Measurements from ENCODE around the gene CDC42BPB. TPM values are rescaled to one million over a fixed set of nuclear protein-coding genes. Genes with fewer than 3 reads are reported as not detected.

CDC42BPB gene
- polyA plus RNA-seq, 1 donor (not counting 4 experiments of a cell fraction or from before 2014, with no cell fraction given): 41.3 TPM

DNA sequence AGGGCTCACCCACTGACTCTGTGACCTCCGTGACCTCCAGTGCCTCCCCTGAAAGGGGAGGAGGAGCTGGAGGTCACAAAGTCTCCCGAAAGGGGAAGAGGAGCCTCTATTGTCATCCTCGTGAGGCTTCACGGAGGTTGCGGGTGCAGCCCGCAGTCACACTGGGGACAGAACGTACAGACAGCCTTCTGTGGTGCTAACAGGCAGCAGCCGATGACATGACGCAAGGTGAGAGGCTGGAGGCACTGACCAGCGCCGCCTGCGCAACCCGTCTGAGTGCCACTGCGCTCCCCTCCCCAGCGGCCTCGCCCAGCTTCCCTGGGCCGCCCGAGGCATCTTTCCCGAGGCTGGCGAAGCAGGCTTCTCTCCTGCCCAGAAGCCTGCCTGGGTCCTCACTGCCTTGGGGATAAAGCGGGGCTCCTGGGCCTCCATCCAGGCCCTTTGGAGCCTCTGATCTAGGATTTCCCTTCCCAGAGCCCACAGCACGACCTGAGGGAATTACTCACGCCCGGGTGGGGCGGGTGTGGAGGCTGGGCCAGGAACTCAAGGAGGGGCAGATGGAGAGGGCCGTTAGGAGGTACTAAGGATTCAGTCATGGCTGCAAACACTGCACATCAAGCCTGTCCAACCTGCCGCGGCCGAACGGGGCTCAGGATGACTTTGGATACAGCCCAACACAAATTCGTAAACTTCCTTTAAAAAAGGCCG is 14.3 kb upstream of the CDC42BPB start:
- DNase-seq (ENCODE audit: low read depth, low spot score) (no peak), FAIRE-seq (no peak)
- H3K4me1 ChIP-seq (ENCODE audit: control insufficient read depth, extremely low read depth, insufficient read depth, low read length): peaks cover 23% of the 10 kb centered on the region
- H3K36me3 ChIP-seq (ENCODE audit: control insufficient read depth in 2 of 2, extremely low read depth in 1 of 2, insufficient read depth in 2 of 2, low read length in 2 of 2): no peaks in the 10 kb centered on the region
- no peaks in the 10 kb centered on the region for H3K9me1 ChIP-seq (ENCODE audit: control insufficient read depth, extremely low read depth, insufficient read depth, low read length)
- no peak overlapping the region for H3K4me3 ChIP-seq (ENCODE audit: control insufficient read depth in 2 of 3, extremely low read depth in 1 of 3, insufficient read depth in 2 of 3, low read depth in 1 of 3, low read length in 3 of 3)
- H3K27me3 ChIP-seq (ENCODE audit: control insufficient read depth, extremely low read depth, insufficient read depth, low read length): no peaks in the 10 kb centered on the region
- dilution Hi-C loops (cut with MboI; ENCODE audit: extremely low pct_ligation_motif_present, low sequenced_read_pairs): no loop called here
- no peaks in the 10 kb centered on the region for H3K79me2 ChIP-seq (ENCODE audit: control insufficient read depth, insufficient read depth, low read length)
- no peak overlapping the region for H3K27ac ChIP-seq (ENCODE audit: control insufficient read depth, insufficient read depth, low read length)
- no peak overlapping the region for H2AFZ ChIP-seq (ENCODE audit: control insufficient read depth, low read length)
- H4K20me1 ChIP-seq (ENCODE audit: control insufficient read depth, extremely low read depth, insufficient read depth, low read length): no peaks in the 10 kb centered on the region
- TF ChIP-seq CTCF (optimal IDR thresholded peaks at IDR 0.05 in 1 of 3, IDR thresholded peaks at IDR 0.05 in 1 of 3, conservative IDR thresholded peaks at IDR 0.05 in 1 of 3; ENCODE audit: extremely low read depth in 1 of 3, insufficient read depth in 2 of 3, low read length in 3 of 3) (no peak), EZH2 (IDR thresholded peaks at IDR 0.05; ENCODE audit: low read length) (no peak)
- H3K9me3 ChIP-seq (ENCODE audit: control insufficient read depth, low read depth, low read length): no peaks in the 10 kb centered on the region
- no peak overlapping the region for H3K9ac ChIP-seq (ENCODE audit: control insufficient read depth, extremely low read depth, insufficient read depth, low read length)
- no peak overlapping the region for H3K4me2 ChIP-seq (ENCODE audit: control insufficient read depth, extremely low read depth, insufficient read depth, low read depth, low read length)

DNA sequence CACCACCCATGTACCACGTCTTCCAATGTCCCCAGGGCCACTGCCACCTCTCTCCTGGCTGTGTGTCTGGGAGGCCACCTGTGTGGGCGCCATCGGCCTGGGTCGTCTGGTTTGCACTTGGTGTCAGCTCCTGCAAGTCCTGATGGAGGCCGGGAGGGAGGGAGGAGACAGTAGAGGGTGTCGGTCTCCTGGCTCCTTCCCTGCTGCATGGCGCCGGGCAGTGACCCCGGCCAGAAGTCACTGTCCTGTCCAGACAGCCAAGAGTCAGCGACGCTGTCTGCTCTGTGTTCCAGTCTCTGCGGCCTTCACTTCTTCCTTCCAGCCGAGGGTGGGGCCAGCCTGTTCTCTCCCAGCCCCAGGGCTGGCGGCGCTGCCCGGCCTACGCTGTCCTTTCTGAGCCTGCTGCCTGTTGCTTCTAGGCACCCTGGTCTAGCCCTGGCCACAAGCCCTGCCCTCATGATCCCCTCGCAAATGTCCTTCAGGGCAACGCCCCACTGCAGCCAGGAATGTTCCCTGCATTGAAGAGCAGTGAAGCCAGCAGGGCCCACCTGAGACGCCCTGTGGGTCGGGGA is 13.7 kb upstream of the CDC42BPB start:
- H3K27me3 ChIP-seq (ENCODE audit: control insufficient read depth, extremely low read depth, insufficient read depth, low read length): no peaks in the 10 kb centered on the region
- no peak overlapping the region for H3K4me3 ChIP-seq (ENCODE audit: control insufficient read depth in 2 of 3, extremely low read depth in 1 of 3, insufficient read depth in 2 of 3, low read depth in 1 of 3, low read length in 3 of 3)
- no peak overlapping the region for H3K27ac ChIP-seq (ENCODE audit: control insufficient read depth, insufficient read depth, low read length)
- H3K9ac ChIP-seq (ENCODE audit: control insufficient read depth, extremely low read depth, insufficient read depth, low read length): no peak overlapping the region
- FAIRE-seq (no peak), DNase-seq (ENCODE audit: low read depth, low spot score) (no peak)
- H3K36me3 ChIP-seq (ENCODE audit: control insufficient read depth in 2 of 2, extremely low read depth in 1 of 2, insufficient read depth in 2 of 2, low read length in 2 of 2): no peaks in the 10 kb centered on the region
- TF ChIP-seq CTCF (optimal IDR thresholded peaks at IDR 0.05 in 1 of 3, IDR thresholded peaks at IDR 0.05 in 1 of 3, conservative IDR thresholded peaks at IDR 0.05 in 1 of 3; ENCODE audit: extremely low read depth in 1 of 3, insufficient read depth in 2 of 3, low read length in 3 of 3) (no peak), EZH2 (IDR thresholded peaks at IDR 0.05; ENCODE audit: low read length) (no peak)
- no peaks in the 10 kb centered on the region for H3K9me1 ChIP-seq (ENCODE audit: control insufficient read depth, extremely low read depth, insufficient read depth, low read length)
- H4K20me1 ChIP-seq (ENCODE audit: control insufficient read depth, extremely low read depth, insufficient read depth, low read length): no peaks in the 10 kb centered on the region
- dilution Hi-C loops (cut with MboI; ENCODE audit: extremely low pct_ligation_motif_present, low sequenced_read_pairs): no loop called here
- H2AFZ ChIP-seq (ENCODE audit: control insufficient read depth, low read length): no peak overlapping the region
- no peaks in the 10 kb centered on the region for H3K79me2 ChIP-seq (ENCODE audit: control insufficient read depth, insufficient read depth, low read length)
- no peaks in the 10 kb centered on the region for H3K9me3 ChIP-seq (ENCODE audit: control insufficient read depth, low read depth, low read length)
- H3K4me1 ChIP-seq (ENCODE audit: control insufficient read depth, extremely low read depth, insufficient read depth, low read length): peaks cover 23% of the 10 kb centered on the region
- no peak overlapping the region for H3K4me2 ChIP-seq (ENCODE audit: control insufficient read depth, extremely low read depth, insufficient read depth, low read depth, low read length)
